SKM-1 (cell line): ENCODE results near the gene LRFN2.

Source experiments
- DNase-seq: peaks from one replicate; lab custom pipeline; 2025; ENCODE audit not compliant: unreplicated experiment; lab: John Stamatoyannopoulos, UW

LRFN2 gene

GRCh38 chr6:40353197-40353966 lies 233.8 kb downstream of the LRFN2 start:
- DNase-seq, result no peak

- no peak for DNase-seq
Observed at GRCh38 chr6:40352527-40353170, 234.5 kb downstream of the LRFN2 start.

- DNase-seq, result no peak
Observed at GRCh38 chr6:40352006-40352405, 235.2 kb downstream of the LRFN2 start.

- DNase-seq, result no peak
Observed at GRCh38 chr6:40350747-40351217, 236.4 kb downstream of the LRFN2 start.

- no peak for DNase-seq
Observed at GRCh38 chr6:40349901-40350746, 237.0 kb downstream of the LRFN2 start.

- DNase-seq, result no peak
Observed at GRCh38 chr6:40349123-40349900, 237.9 kb downstream of the LRFN2 start.

GRCh38 chr6:40348591-40348990 lies 238.6 kb downstream of the LRFN2 start:
- DNase-seq, result no peak

- DNase-seq, result no peak
Observed at GRCh38 chr6:40347571-40348011, 239.6 kb downstream of the LRFN2 start.

GRCh38 chr6:40346246-40346645 lies 240.9 kb downstream of the LRFN2 start:
- no peak for DNase-seq

- no peak for DNase-seq
Observed at GRCh38 chr6:40344566-40345167, 242.5 kb downstream of the LRFN2 start.

- no peak for DNase-seq
Observed at GRCh38 chr6:40343877-40344565, 243.1 kb downstream of the LRFN2 start.

- DNase-seq, result no peak
Observed at GRCh38 chr6:40343318-40343876, 243.8 kb downstream of the LRFN2 start.

- DNase-seq, result no peak
Observed at GRCh38 chr6:40342723-40343122, 244.4 kb downstream of the LRFN2 start.

GRCh38 chr6:40341726-40342125 lies 245.4 kb downstream of the LRFN2 start:
- no peak for DNase-seq
